ENCODE measurements around the gene SLC44A4. TPM values are rescaled to one million over a fixed set of nuclear protein-coding genes. Genes with fewer than 3 reads are reported as not detected.
"Not testable (repeated sequence)": the region's sequence is repeated elsewhere in the genome, so short reads cannot be mapped to it uniquely, and the experiment has no call there.

Gene SLC44A4
- total and polyA plus RNA-seq, 8 donors = 9.6 to 78.8 (median 21.1) TPM

- no peaks in the 10 kb centered on the region for H3K27me3 ChIP-seq
- no peak for TF ChIP-seq CTCF (IDR thresholded peaks at IDR 0.05)
- intact Hi-C loops (cut with DNase I) = no loop called here
- H3K4me3 ChIP-seq = peak overlapping the region; percentile 35 to 54
- H3K9me3 ChIP-seq = no peaks in the 10 kb centered on the region
- ATAC-seq (peak; percentile 53), DNase-seq (peak; percentile 67 to 91 (median 82))
- H3K4me1 ChIP-seq = peaks cover 26 to 89% of the 10 kb centered on the region in 2 donors
- no peaks in the 10 kb centered on the region for H3K36me3 ChIP-seq
- peak overlapping the region; percentile 92 to 98 for H3K27ac ChIP-seq
Observed at GRCh38 chr6:31822036-31822821, 56.6 kb downstream of the SLC44A4 start.

GRCh38 chr6:31821301-31822035 is 57.3 kb downstream of the SLC44A4 start:
- no peaks in the 10 kb centered on the region for H3K27me3 ChIP-seq
- no peaks in the 10 kb centered on the region for H3K9me3 ChIP-seq
- ATAC-seq (peak; percentile 36), DNase-seq (peak in 3 of 4 donors; percentile 63 to 92 (median 75))
- peaks cover 25 to 86% of the 10 kb centered on the region in 2 donors for H3K4me1 ChIP-seq
- H3K36me3 ChIP-seq = no peaks in the 10 kb centered on the region
- H3K27ac ChIP-seq = peak overlapping the region; percentile 92 to 98
- intact Hi-C loops (cut with DNase I) = no loop called here
- H3K4me3 ChIP-seq = peak overlapping the region; percentile 35 to 54
- no peak for TF ChIP-seq CTCF (IDR thresholded peaks at IDR 0.05)

- H3K27me3 ChIP-seq; DNase-seq; ATAC-seq; intact Hi-C loops (cut with DNase I); H3K36me3 ChIP-seq; H3K9me3 ChIP-seq; H3K4me3 ChIP-seq: not testable (repeated sequence)
- Histone ChIP-seq H3K27ac (peak overlapping the region; percentile 87 to 98), H3K4me1 (peaks cover 15 to 75% of the 10 kb centered on the region in 2 donors)
Observed at GRCh38 chr6:31820399-31820798, 58.4 kb downstream of the SLC44A4 start.

GRCh38 chr6:31819871-31820299 is 58.9 kb downstream of the SLC44A4 start:
- H3K4me3 ChIP-seq = peak overlapping the region in 1 of 2 donors; percentile 64
- H3K27ac ChIP-seq = peak overlapping the region in 1 of 2 donors; percentile 87
- H3K36me3 ChIP-seq = no peaks in the 10 kb centered on the region
- no peaks in the 10 kb centered on the region for H3K27me3 ChIP-seq
- H3K9me3 ChIP-seq = no peaks in the 10 kb centered on the region
- no peak for TF ChIP-seq CTCF (IDR thresholded peaks at IDR 0.05)
- intact Hi-C loops (cut with DNase I) = no loop called here
- no peak for DNase-seq
- ATAC-seq = no peak
- peaks cover 15 to 73% of the 10 kb centered on the region in 2 donors for H3K4me1 ChIP-seq

GRCh38 chr6:31817929-31818511 is 60.8 kb downstream of the SLC44A4 start:
- H3K27me3 ChIP-seq; H3K9me3 ChIP-seq; H3K36me3 ChIP-seq; intact Hi-C loops (cut with DNase I); ATAC-seq: not testable (repeated sequence)
- peak overlapping the region; percentile 87 for H3K27ac ChIP-seq
- H3K4me3 ChIP-seq = peak overlapping the region; percentile 39 to 64
- H3K4me1 ChIP-seq = peaks cover 24 to 69% of the 10 kb centered on the region in 2 donors
- DNase-seq = peak in 1 of 4 donors; percentile 50

GRCh38 chr6:31817133-31817928 is 61.5 kb downstream of the SLC44A4 start:
- peak overlapping the region; percentile 39 to 64 for H3K4me3 ChIP-seq
- H3K9me3 ChIP-seq; H3K27me3 ChIP-seq; H3K36me3 ChIP-seq; intact Hi-C loops (cut with DNase I): not testable (repeated sequence)
- peak overlapping the region; percentile 87 for H3K27ac ChIP-seq
- H3K4me1 ChIP-seq = peaks cover 24 to 69% of the 10 kb centered on the region in 2 donors
- DNase-seq (peak in 1 of 4 donors; percentile 59), ATAC-seq (peak; percentile 0)
